HG03342 (cell line): ENCODE data around the gene ENTREP3.
"Not testable (repeated sequence)": the region's sequence is repeated elsewhere in the genome, so short reads cannot be mapped to it uniquely, and the experiment has no call there.

Experiments
- ATAC-seq: cut with Tn5 transposase; IDR thresholded peaks from one replicate; pipeline ENCODE4 v1.9.1; 2021; ENCODE audit warnings: mild to moderate bottlenecking, moderate library complexity; ENCODE audit not compliant: unreplicated experiment

Gene ENTREP3

GRCh38 chr1:155227261-155228095 is 27.8 kb downstream of the ENTREP3 start:
- peak; percentile 90 for ATAC-seq

GRCh38 chr1:155226910-155227260 is 28.4 kb downstream of the ENTREP3 start:
- no peak for ATAC-seq

GRCh38 chr1:155226188-155226909 is 28.9 kb downstream of the ENTREP3 start:
- ATAC-seq = no peak

- ATAC-seq = not testable (repeated sequence)
Measured at GRCh38 chr1:155225404-155225759, 29.9 kb downstream of the ENTREP3 start.

GRCh38 chr1:155223047-155223446 is 32.2 kb downstream of the ENTREP3 start:
- no peak for ATAC-seq

- not testable (repeated sequence) for ATAC-seq
Measured at GRCh38 chr1:155220211-155220965, 34.9 kb downstream of the ENTREP3 start.

- ATAC-seq = no peak
Measured at GRCh38 chr1:155219592-155220031, 35.7 kb downstream of the ENTREP3 start.

GRCh38 chr1:155218854-155219591 is 36.3 kb downstream of the ENTREP3 start:
- ATAC-seq = no peak

GRCh38 chr1:155214702-155215101 is 40.6 kb downstream of the ENTREP3 start:
- ATAC-seq = not testable (repeated sequence)

- ATAC-seq = not testable (repeated sequence)
Measured at GRCh38 chr1:155212051-155212440, 43.2 kb downstream of the ENTREP3 start.

- not testable (repeated sequence) for ATAC-seq
Measured at GRCh38 chr1:155211381-155212050, 43.8 kb downstream of the ENTREP3 start.

- ATAC-seq = no peak
Measured at GRCh38 chr1:155210314-155211104, 44.8 kb downstream of the ENTREP3 start.

- ATAC-seq = no peak
Measured at GRCh38 chr1:155209312-155209721, 46.0 kb downstream of the ENTREP3 start.

- peak; percentile 59 for ATAC-seq
Measured at GRCh38 chr1:155208541-155209311, 46.6 kb downstream of the ENTREP3 start, which contains the start of gene MTX1. MTX1 (plus strand) TSS chr1:155208695; CDS start chr1:155208805, 110 bp downstream.

GRCh38 chr1:155207806-155208540 is 47.3 kb downstream of the ENTREP3 start, which contains the start of gene THBS3:
THBS3 (minus strand) TSS chr1:155207897; CDS start chr1:155207876, 21 bp downstream.
- ATAC-seq = no peak

- no peak for ATAC-seq
Measured at GRCh38 chr1:155206891-155207805, 48.1 kb downstream of the ENTREP3 start.
